Fibroblast of upper back skin (primary cell): Measurements from ENCODE around the gene SLC9A3.
"Not testable (repeated sequence)": the region's sequence is repeated elsewhere in the genome, so short reads cannot be mapped to it uniquely, and the experiment has no call there.

ENCODE experiments used
- DNase-seq: peaks from one replicate; pipeline ENCODE4 v3.0.0-alpha.2; 2013

Gene SLC9A3

DNA sequence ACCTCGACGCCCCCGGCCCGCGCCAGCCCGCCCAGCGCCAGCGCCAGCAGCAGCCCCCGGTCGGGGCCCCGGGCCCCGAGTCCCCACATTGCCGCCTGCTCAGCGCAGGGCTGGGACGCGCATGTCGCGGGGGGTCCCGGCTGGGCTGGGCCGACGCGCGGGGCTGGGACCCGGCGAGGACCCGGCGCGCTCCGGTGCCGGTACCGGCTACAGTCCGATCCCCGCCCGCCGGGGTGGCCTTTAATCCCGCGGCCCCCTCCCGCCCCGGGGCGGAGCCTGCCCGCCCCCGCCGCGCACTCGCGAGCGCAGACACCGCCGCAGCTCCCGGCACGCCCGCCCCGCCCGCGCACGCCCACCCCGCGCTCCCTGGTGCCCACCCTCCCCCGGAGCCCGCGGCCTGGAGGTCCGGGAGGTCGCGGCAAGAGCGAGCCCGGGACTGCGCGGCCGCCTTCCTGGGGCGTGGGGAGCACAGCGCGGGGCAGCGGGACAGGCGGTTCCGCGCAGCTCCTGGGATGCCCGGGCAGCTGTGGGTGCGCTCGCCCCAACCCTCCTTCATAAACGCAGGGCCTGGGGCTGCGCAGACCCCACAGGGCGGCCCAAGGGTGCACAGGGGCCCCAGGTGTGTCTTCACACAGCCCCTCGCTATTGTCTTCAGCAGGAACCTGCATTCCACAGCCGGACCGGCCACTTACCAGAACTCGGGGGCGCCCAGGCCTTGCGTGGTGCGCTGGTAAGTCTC lies at the start of gene SLC9A3:
Gene SLC9A3, minus strand, starts transcription at position 216 of the 739 bp plus-strand sequence.
- DNase-seq = no peak

- no peak for DNase-seq
These were observed 49.7 kb upstream of the SLC9A3 start for GRCh38 chr5:573976-574375.

GRCh38 chr5:573206-573605 lies 49.0 kb upstream of the SLC9A3 start:
- no peak for DNase-seq

GRCh38 chr5:572398-573019 lies 48.3 kb upstream of the SLC9A3 start:
- DNase-seq = no peak

GRCh38 chr5:571791-572190 lies 47.5 kb upstream of the SLC9A3 start:
- no peak for DNase-seq

DNA sequence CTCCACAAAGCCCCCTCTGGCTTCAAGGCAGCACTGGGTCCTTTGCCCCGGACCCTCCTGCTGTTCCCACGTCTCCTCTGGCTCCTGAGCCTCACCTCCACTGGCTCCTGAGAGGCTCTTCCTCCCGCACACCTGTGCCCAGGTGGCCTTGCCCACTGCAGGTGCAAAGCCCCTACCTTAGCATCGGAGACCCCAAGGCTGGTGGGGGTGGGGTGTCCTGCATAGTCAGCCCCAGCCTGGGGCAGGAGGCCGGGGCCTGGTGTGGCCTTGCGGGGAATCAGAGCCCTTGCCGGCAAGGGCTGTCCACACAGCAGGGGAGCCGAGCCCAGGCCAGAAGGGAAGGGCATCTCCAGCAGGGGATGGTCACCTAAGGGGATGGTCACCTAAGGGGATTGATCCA lies 46.6 kb upstream of the SLC9A3 start:
- DNase-seq = no peak

- no peak for DNase-seq
These were observed 46.2 kb upstream of the SLC9A3 start for GRCh38 chr5:570446-570845.

GRCh38 chr5:569868-570361 lies 45.7 kb upstream of the SLC9A3 start:
- DNase-seq = no peak

DNA sequence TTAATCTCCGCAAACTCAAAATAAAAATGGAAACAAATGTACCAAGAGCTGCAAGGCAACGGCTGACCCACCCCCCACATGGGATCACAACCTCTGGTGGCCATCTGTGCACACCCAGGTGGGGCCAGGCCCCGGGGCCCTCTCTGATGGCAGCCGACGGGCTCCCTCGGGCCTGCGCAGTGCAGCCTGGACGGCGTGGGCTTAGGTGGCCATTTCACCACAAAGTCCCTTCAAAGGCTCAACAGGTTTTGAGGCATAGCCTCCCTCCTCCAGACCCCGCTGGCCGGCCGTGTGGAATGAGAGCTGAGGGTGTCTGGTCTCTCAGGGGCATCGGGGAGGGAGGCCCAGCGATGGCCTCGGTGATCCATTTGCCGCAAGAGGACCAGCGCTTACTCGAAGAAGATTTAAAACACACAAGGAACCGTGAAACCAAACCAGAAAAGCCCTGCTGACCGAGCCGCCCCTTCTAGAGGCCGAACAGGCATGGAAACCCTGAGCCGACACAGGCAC lies 45.2 kb upstream of the SLC9A3 start:
- DNase-seq = no peak

DNA sequence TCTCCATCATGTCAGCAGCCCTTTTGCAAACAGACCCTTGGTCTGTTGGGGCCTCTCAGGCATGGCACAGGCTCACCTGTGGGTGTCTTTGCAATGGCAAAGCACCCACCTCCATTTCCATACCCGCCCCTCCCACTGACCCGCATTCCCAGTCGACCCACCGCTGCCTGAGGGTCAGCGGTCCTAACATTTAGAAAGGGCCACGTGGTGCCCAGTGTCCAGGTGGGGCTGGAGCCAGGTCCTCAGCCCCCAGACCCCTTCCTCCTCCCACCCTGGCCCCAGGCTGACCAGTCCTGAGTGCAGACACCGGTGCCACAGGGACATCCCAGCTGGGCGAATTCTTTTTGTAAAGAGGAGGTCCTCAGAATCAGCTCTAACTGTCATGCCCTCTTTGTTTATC lies 44.6 kb upstream of the SLC9A3 start:
- DNase-seq = no peak

DNA sequence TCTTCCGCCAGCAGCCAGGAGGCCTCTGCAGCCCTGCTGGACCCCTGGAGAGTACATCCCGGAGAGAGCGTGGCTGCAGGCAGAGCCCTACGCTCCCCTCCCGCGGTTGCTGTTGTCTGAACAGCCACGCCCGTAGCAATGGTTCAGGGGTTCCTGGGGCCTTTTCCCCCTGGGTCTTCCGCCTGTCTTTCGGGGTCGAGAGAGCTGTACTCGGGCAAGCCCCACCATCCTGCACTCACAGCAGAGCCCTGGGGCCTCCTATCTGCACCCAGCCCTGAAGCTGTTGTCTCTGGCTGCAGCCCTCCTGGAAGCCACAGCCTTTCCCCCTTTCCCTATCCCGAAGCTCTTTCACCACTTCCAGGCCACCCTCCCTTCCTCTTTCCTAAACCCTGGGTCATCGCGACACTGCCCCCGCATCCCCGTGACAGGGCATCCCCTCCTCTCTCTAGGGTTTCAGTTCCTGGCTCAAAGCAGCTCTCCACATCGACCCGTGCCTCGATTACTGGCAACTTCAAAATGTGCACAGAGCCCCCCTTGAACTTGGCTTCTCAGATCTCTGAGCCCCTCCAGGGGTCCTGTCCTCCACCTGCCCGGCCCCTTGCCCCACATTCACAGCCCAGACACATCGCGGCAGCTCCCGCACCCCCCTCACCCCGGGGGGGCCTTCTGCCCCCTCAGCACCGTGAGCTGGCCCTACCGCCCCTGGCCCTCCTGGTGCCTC lies 44.0 kb upstream of the SLC9A3 start:
- DNase-seq = no peak

DNA sequence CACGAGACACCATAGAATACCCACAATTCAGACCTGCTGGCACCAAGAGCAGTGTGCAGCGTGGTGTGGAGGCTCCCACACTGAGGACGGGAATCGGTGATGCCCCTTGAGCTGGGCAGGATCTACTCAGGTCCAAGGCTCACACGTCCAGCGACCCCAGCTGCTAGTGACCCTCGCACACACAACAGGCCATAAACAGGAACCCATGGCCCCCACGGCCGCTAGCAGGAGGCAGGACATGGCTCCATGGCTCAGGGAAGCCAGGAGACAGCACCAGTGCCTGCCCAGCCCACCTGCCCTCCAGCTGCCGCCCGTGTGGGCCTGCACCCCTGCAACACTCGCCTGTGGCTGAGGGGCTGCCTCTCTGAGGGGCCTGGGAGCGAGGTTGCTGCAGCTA lies 43.4 kb upstream of the SLC9A3 start:
- DNase-seq = no peak

- no peak for DNase-seq
These were observed 42.5 kb upstream of the SLC9A3 start for GRCh38 chr5:566636-567309.

- peak; percentile 16 for DNase-seq
These were observed 41.7 kb upstream of the SLC9A3 start for GRCh38 chr5:565782-566440.

- no peak for DNase-seq
These were observed 37.2 kb upstream of the SLC9A3 start for GRCh38 chr5:561408-561807.

DNA sequence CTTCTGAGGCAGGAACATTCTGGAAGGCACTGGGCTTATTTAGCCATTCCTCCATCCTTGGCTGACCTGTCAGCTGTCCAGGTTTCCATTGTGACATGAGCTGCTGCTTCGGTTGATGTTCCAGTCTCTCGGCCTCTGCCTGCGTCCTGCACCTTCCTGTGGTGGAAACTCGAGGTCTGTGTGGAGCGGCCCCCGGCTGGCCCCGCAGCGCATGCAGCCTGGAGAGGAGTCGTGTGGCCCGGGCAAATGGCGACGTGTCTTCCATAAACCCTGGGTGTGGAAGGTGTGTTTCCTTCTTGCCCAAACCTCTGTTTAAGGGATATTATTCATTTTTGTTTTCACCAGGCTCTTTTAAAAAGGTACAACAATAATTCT lies 36.5 kb upstream of the SLC9A3 start:
- DNase-seq = no peak

GRCh38 chr5:558871-559503 lies 34.7 kb upstream of the SLC9A3 start:
- DNase-seq = no peak

GRCh38 chr5:558326-558725 lies 34.1 kb upstream of the SLC9A3 start:
- DNase-seq = no peak

DNA sequence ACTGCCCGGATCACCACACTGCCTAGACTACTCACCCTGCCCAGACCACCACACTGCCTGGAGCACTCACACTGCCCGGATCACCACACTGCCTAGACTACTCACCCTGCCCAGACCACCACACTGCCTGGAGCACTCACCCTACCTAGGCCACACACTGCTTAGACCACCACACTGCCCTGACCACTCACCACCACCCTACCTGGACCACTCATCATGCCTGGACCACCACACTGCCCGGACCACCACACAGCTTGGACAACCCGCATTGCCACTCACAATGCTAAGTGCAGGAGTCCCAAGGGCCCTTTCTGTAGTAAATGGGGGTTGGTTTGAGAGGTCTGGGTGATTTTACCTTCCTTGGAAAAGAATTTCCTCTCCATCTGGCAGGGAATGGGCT lies 33.7 kb upstream of the SLC9A3 start:
- DNase-seq = not testable (repeated sequence)

GRCh38 chr5:556909-557441 lies 32.7 kb upstream of the SLC9A3 start:
- no peak for DNase-seq

DNA sequence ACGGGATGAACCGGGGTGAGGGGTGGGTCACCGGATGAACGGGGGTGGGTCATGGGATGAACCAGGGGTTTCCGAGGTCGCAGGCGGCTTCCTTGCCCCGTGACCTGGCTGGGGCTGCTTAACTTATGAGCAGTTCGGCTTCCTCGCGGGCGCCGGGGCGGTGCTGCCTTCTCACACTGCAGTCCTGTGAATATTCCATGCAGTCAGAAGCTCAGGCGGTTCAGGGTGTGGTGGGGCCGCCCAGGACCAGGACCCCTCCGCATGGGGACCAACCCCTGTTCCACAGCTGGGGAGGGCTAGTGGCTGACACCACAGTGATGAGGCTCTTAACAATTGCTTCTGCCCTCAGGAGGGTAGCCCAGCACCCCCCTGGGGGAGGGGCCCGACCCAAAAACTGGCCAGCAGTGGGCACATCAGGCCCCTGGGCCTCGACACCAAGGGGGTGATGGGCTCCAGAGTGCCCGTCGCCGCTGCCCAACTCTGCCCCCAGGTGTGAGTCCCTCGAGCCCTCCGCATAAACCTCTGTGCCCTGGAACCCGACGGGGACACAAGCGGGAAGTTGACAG lies 30.9 kb upstream of the SLC9A3 start:
- no peak for DNase-seq
